GM12891 (cell line): ENCODE data around the gene FURIN.

Source experiments
- DNase-seq: peaks from one replicate; pipeline ENCODE4 v3.0.0; 2011; ENCODE audit warnings: low spot score; ENCODE audit not compliant: insufficient read length
- FAIRE-seq: peaks from 2 replicates; lab custom pipeline; 2011; peaks lifted over from hg19 to GRCh38; lab: Jason Lieb, UNC
- PAX5 ChIP-seq: IDR thresholded peaks from 2 replicates; pipeline ENCODE4 v1.6.1; 2011; ENCODE audit warnings: low read length, moderate library complexity, mild to moderate bottlenecking; ENCODE audit not compliant: insufficient read depth, severe bottlenecking
- POLR2A ChIP-seq: IDR thresholded peaks from 2 replicates; pipeline ENCODE4 v1.6.1; 2011; ENCODE audit warnings: low read depth, low read length, control low read depth
- POLR2AphosphoS5 ChIP-seq: IDR thresholded peaks from 2 replicates; pipeline ENCODE4 v1.6.1; 2011; ENCODE audit warnings: low read depth, low read length, control low read depth
- POU2F2 ChIP-seq: IDR thresholded peaks from 2 replicates; pipeline ENCODE4 v1.6.1; 2011; ENCODE audit warnings: low read depth, mild to moderate bottlenecking, control low read depth, low read length, moderate library complexity
- SPI1 ChIP-seq: IDR thresholded peaks from 2 replicates; pipeline ENCODE4 v1.6.1; 2011; ENCODE audit warnings: low read depth, low read length, control low read depth
- TAF1 ChIP-seq: IDR thresholded peaks from 2 replicates; pipeline ENCODE4 v1.6.1; 2011; ENCODE audit warnings: low read depth, low read length, control low read depth

Gene FURIN

GRCh38 chr15:90860942-90861675 lies 7.3 kb upstream of the FURIN start:
- peak; percentile 9 for FAIRE-seq
- DNase-seq, result no peak
- TF ChIP-seq PAX5, result no peak
- TF ChIP-seq POU2F2, result no peak
- TF ChIP-seq SPI1, result no peak
- no peak for TF ChIP-seq POLR2AphosphoS5
- TF ChIP-seq TAF1, result no peak
- TF ChIP-seq POLR2A, result no peak

- FAIRE-seq (no peak), DNase-seq (no peak)
- TF ChIP-seq POLR2AphosphoS5, result no peak
- no peak for TF ChIP-seq PAX5
- TF ChIP-seq POU2F2, result no peak
- TF ChIP-seq SPI1, result no peak
- no peak for TF ChIP-seq TAF1
- TF ChIP-seq POLR2A, result no peak
Observed at GRCh38 chr15:90862487-90862886, 5.9 kb upstream of the FURIN start.

- DNase-seq, result no peak
- no peak for FAIRE-seq
- TF ChIP-seq TAF1 (no peak), SPI1 (no peak), POLR2A (no peak), PAX5 (no peak), POU2F2 (no peak), POLR2AphosphoS5 (no peak)
Observed at GRCh38 chr15:90862964-90863778, 5.2 kb upstream of the FURIN start.

GRCh38 chr15:90863987-90864386 lies 4.4 kb upstream of the FURIN start:
- TF ChIP-seq POLR2AphosphoS5 (no peak), POLR2A (no peak)
- no peak for DNase-seq
- no peak for FAIRE-seq

- FAIRE-seq (no peak), DNase-seq (no peak)
- TF ChIP-seq TAF1 (no peak), POU2F2 (no peak), PAX5 (no peak), SPI1 (no peak), POLR2A (no peak), POLR2AphosphoS5 (no peak)
Observed at GRCh38 chr15:90864507-90864906, 3.9 kb upstream of the FURIN start.

- DNase-seq, result no peak
- no peak for FAIRE-seq
- TF ChIP-seq TAF1, result no peak
- TF ChIP-seq POLR2A, result no peak
- TF ChIP-seq SPI1, result no peak
- no peak for TF ChIP-seq POLR2AphosphoS5
- no peak for TF ChIP-seq POU2F2
- TF ChIP-seq PAX5, result no peak
Observed at GRCh38 chr15:90865702-90866101, 2.7 kb upstream of the FURIN start.

GRCh38 chr15:90866161-90866715 lies 2.1 kb upstream of the FURIN start:
- no peak for DNase-seq
- FAIRE-seq, result no peak
- TF ChIP-seq PAX5, result no peak
- TF ChIP-seq POLR2A, result no peak
- no peak for TF ChIP-seq POLR2AphosphoS5
- no peak for TF ChIP-seq SPI1
- TF ChIP-seq POU2F2, result no peak
- no peak for TF ChIP-seq TAF1

GRCh38 chr15:90866800-90867199 lies 1.6 kb upstream of the FURIN start:
- FAIRE-seq, result no peak

GRCh38 chr15:90869140-90869541 lies 753 bp downstream of the FURIN start:
- no peak for DNase-seq
- TF ChIP-seq SPI1 (no peak), TAF1 (no peak), PAX5 (no peak), POU2F2 (no peak), POLR2AphosphoS5 (no peak), POLR2A (no peak; the same call in 1 of the 2 replicates)
- FAIRE-seq, result no peak

More at GRCh38 chr15:90866800-90867199, 1.6 kb upstream of the FURIN start:
- no peak for TF ChIP-seq PAX5
- TF ChIP-seq POU2F2, result no peak
- no peak for TF ChIP-seq POLR2A
- DNase-seq, result no peak

- DNase-seq (no peak), FAIRE-seq (peak; percentile 54)
- peak; percentile 13; the same call in 1 of the 2 replicates for TF ChIP-seq SPI1
- no peak for TF ChIP-seq TAF1
- TF ChIP-seq POU2F2, result no peak
- no peak for TF ChIP-seq POLR2A
- no peak for TF ChIP-seq PAX5
- TF ChIP-seq POLR2AphosphoS5, result no peak
Observed at GRCh38 chr15:90869601-90870353, 1.4 kb downstream of the FURIN start.
